Large intestine (tissue), 3 donors: ENCODE results near the gene SHE. TPM values are rescaled to one million over a fixed set of nuclear protein-coding genes. Genes with fewer than 3 reads are reported as not detected.

Experiments
- DNase-seq, 2 donors: peaks; one replicate each; pipeline versions ENCODE4 v3.0.0 to v3.0.0-alpha.2; 2013
- H3K27ac ChIP-seq: one replicate; pipeline ENCODE4 v1.5.1; 2013; ENCODE audit warnings: low read length
- H3K27me3 ChIP-seq: 2 replicates; pipeline ENCODE4 v1.6.1; 2013; ENCODE audit warnings: low read length; ENCODE audit not compliant: control insufficient read depth, insufficient read depth
- H3K36me3 ChIP-seq: 2 replicates; pipeline ENCODE4 v1.6.1; 2013; ENCODE audit warnings: low read length; ENCODE audit not compliant: control insufficient read depth, insufficient read depth
- H3K4me1 ChIP-seq: one replicate; pipeline ENCODE4 v1.6.1; 2013; ENCODE audit warnings: low read length; ENCODE audit not compliant: control insufficient read depth, insufficient read depth
- H3K4me3 ChIP-seq: one replicate; pipeline ENCODE4 v1.5.1; 2013; ENCODE audit warnings: low read length
- H3K9me3 ChIP-seq: one replicate; pipeline ENCODE4 v1.6.1; 2013; ENCODE audit warnings: mild to moderate bottlenecking, low read depth, low read length, moderate library complexity; ENCODE audit not compliant: control insufficient read depth
- WGBS: methylation state at CpG from one replicate; pipeline ENCODE4 v1.1.5; 2013; ENCODE audit warnings: low lambda C conversion rate; ENCODE audit not compliant: insufficient coverage; 5-methylcytosine and 5-hydroxymethylcytosine counted together
- polyA plus RNA-seq: library from polyadenylated mRNA; unstranded; fragments of 120-200 nt; gene quantifications from one replicate; pipeline ENCODE4 v1.2.1, GENCODE V29; 2013

Gene SHE
- polyA plus RNA-seq, 1 donor, result 6.1 TPM

- peaks cover 3% of the 10 kb centered on the region for H3K27me3 ChIP-seq
- DNase-seq, result no peak
- H3K36me3 ChIP-seq, result no peaks in the 10 kb centered on the region
- H3K4me1 ChIP-seq, result no peaks in the 10 kb centered on the region
- no peaks in the 10 kb centered on the region for H3K9me3 ChIP-seq
- H3K27ac ChIP-seq, result no peak overlapping the region
- no peak overlapping the region for H3K4me3 ChIP-seq
- WGBS, result no CpG with 5 or more reads among the region's 7 CpGs
These were observed 53.8 kb downstream of the SHE start for GRCh38 chr1:154448331-154448811.

- Histone ChIP-seq H3K9me3 (no peaks in the 10 kb centered on the region), H3K27ac (no peak overlapping the region), H3K27me3 (peaks cover 3% of the 10 kb centered on the region), H3K36me3 (no peaks in the 10 kb centered on the region), H3K4me1 (no peaks in the 10 kb centered on the region), H3K4me3 (no peak overlapping the region)
- 40% methylated on average over 1 of the region's 6 CpGs for WGBS
- no peak for DNase-seq
These were observed 55.4 kb downstream of the SHE start for GRCh38 chr1:154446789-154447188.

GRCh38 chr1:154446292-154446691, 55.9 kb downstream of the SHE start:
- H3K36me3 ChIP-seq, result no peaks in the 10 kb centered on the region
- no peaks in the 10 kb centered on the region for H3K4me1 ChIP-seq
- no peaks in the 10 kb centered on the region for H3K9me3 ChIP-seq
- no peak overlapping the region for H3K4me3 ChIP-seq
- peaks cover 3% of the 10 kb centered on the region for H3K27me3 ChIP-seq
- WGBS, result 66% methylated on average over 3 of the region's 10 CpGs
- no peak for DNase-seq
- no peak overlapping the region for H3K27ac ChIP-seq

GRCh38 chr1:154445040-154445472, 57.2 kb downstream of the SHE start:
- Histone ChIP-seq H3K27me3 (peaks cover 3% of the 10 kb centered on the region), H3K9me3 (no peaks in the 10 kb centered on the region), H3K27ac (no peak overlapping the region), H3K4me1 (peaks cover under 1% of the 10 kb centered on the region), H3K4me3 (no peak overlapping the region), H3K36me3 (no peaks in the 10 kb centered on the region)
- no CpG with 5 or more reads among the region's 7 CpGs for WGBS
- no peak for DNase-seq

GRCh38 chr1:154443274-154444013, 58.8 kb downstream of the SHE start:
- H3K4me3 ChIP-seq, result no peak overlapping the region
- H3K27ac ChIP-seq, result no peak overlapping the region
- peaks cover 6% of the 10 kb centered on the region for H3K4me1 ChIP-seq
- H3K9me3 ChIP-seq, result no peaks in the 10 kb centered on the region
- DNase-seq, result no peak
- H3K36me3 ChIP-seq, result no peaks in the 10 kb centered on the region
- H3K27me3 ChIP-seq, result no peaks in the 10 kb centered on the region
- WGBS, result no CpG with 5 or more reads among the region's 8 CpGs

GRCh38 chr1:154442006-154442740, 60.0 kb downstream of the SHE start:
- no peak overlapping the region for H3K27ac ChIP-seq
- H3K9me3 ChIP-seq, result no peaks in the 10 kb centered on the region
- no peaks in the 10 kb centered on the region for H3K27me3 ChIP-seq
- no peak for DNase-seq
- H3K36me3 ChIP-seq, result no peaks in the 10 kb centered on the region
- 69% methylated on average over 4 of the region's 13 CpGs for WGBS
- H3K4me1 ChIP-seq, result peaks cover 6% of the 10 kb centered on the region
- no peak overlapping the region for H3K4me3 ChIP-seq

- Histone ChIP-seq H3K9me3 (no peaks in the 10 kb centered on the region), H3K4me3 (no peak overlapping the region), H3K36me3 (no peaks in the 10 kb centered on the region), H3K27me3 (no peaks in the 10 kb centered on the region), H3K4me1 (peaks cover 6% of the 10 kb centered on the region), H3K27ac (no peak overlapping the region)
- no peak for DNase-seq
- 90% methylated on average over 2 of the region's 8 CpGs for WGBS
These were observed 60.8 kb downstream of the SHE start for GRCh38 chr1:154441241-154441888.

GRCh38 chr1:154440036-154440804, 62.0 kb downstream of the SHE start:
- Histone ChIP-seq H3K9me3 (no peaks in the 10 kb centered on the region), H3K4me3 (no peak overlapping the region), H3K36me3 (no peaks in the 10 kb centered on the region), H3K27me3 (no peaks in the 10 kb centered on the region), H3K4me1 (peaks cover 6% of the 10 kb centered on the region), H3K27ac (peak overlapping the region; percentile 86)
- no CpG with 5 or more reads among the region's 6 CpGs for WGBS
- DNase-seq, result no peak

GRCh38 chr1:154436433-154436832, 65.8 kb downstream of the SHE start:
- no peaks in the 10 kb centered on the region for H3K9me3 ChIP-seq
- H3K27ac ChIP-seq, result no peak overlapping the region
- no CpG with 5 or more reads among the region's 9 CpGs for WGBS
- H3K4me1 ChIP-seq, result peaks cover 11% of the 10 kb centered on the region
- H3K27me3 ChIP-seq, result no peaks in the 10 kb centered on the region
- no peaks in the 10 kb centered on the region for H3K36me3 ChIP-seq
- no peak for DNase-seq
- no peak overlapping the region for H3K4me3 ChIP-seq
